HG02981 (cell line): Measurements from ENCODE around the gene CAMTA1.
"Not testable (repeated sequence)": the region's sequence is repeated elsewhere in the genome, so short reads cannot be mapped to it uniquely, and the experiment has no call there.

Source experiments
- ATAC-seq: cut with Tn5 transposase; IDR thresholded peaks from one replicate; pipeline ENCODE4 v1.9.1; 2021; ENCODE audit warnings: mild to moderate bottlenecking, moderate library complexity; ENCODE audit not compliant: unreplicated experiment

Gene CAMTA1

GRCh38 chr1:7587108-7587772 is 802.0 kb downstream of the CAMTA1 start:
- ATAC-seq, result no peak

DNA sequence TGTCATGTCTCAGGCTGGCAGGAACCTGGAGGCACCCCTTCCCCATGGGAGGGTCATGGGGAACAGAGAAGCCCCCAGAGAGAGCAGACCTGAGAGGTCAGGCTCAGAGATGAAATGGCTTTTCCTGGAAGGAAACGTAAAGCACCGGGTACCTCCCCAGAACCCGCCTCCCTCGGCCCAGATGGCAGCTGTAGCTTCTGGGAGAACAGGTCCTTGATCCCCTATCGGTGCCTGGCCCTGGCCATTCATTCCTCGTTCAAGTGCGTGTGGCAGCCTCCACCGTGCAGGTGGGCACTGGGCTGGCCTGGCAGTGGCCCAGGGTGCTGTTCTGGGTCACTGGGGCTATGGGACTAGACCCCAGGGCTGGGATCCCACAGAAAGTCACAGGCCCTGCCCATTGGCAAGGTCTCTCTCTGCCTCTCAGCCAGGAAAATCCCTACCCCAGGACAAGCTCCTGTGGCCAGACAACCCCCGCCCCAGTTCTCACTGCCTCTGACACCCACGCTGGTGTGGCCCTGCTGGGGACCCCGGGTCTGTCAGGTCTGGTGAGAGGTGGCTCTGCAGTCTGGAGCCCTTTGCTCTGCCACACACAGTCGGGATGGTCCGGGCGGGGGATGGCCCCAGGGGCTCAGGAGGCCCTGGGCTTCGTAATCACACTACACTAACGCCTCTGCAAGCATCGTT is 802.7 kb downstream of the CAMTA1 start:
- ATAC-seq, result no peak

DNA sequence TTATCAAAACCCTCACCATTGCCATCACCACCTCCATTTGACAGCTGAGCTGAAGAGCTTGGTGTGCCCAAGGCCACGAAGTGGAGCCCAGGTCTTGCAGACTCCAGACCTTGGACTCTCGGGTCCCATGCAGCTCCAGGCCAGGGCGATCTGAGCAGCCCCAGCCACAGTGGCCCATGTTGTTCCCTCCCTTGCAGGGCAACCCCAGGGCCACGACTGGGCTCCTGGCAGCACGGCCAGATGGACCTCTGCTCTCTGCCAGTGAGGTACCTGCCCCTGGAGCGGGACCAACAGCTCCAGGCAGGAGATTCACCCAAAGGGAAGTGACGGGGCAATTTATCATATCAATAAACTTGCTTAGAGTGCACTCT is 803.2 kb downstream of the CAMTA1 start:
- no peak for ATAC-seq

DNA sequence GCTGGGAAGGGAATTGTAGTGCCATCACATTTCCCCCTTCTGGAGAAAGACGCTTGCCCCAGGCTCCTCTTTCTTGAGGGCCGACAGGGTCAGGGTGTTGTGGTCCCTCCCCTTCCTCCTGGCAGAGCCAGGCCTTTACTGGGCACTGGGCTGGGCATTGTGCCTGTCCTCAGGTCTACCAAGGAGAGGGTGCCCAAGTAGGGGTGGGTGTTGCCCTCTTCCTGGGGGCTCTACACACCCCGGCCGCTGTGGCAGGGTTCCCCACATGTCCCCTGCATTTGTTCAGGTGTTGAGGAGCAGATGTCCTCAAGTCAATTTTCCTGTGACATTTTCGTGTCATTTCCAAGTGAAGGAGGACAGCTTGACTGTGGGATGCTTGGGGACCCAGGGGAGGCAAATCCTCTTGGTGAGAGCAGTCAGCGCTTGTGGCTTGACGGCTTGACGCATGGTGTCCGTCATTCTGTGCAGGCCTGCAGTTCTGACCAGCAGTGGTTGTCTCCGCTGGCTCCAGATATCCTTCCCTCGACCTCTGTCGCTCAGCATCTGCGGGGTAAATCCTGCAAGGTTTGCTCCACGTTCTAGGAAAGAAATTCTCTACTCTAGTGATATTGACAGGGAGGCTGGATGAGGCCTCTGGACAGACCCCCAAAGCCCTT is 804.0 kb downstream of the CAMTA1 start:
- ATAC-seq, result no peak

GRCh38 chr1:7589774-7590425 is 804.6 kb downstream of the CAMTA1 start:
- no peak for ATAC-seq

GRCh38 chr1:7590426-7590790 is 805.2 kb downstream of the CAMTA1 start:
- no peak for ATAC-seq

DNA sequence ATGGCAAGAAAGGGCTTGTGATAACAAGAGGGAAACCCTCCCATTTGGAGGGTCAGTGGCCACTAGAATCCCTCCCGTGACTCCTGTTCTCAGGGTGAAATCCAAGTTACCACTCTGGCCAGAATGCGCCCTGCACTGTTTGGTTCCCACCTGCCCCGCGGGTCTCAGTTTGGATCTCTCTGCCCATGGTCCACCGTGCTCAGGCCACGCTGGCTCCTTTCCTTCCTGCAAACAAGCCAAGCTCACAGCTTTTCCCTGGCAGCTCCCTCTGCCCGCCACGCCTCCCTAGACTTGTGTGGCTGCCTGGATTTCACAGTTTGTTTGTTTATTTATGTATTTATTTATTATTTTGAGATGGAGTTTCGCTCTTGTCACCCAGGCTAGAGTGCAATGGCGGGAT is 806.3 kb downstream of the CAMTA1 start:
- ATAC-seq, result no peak

GRCh38 chr1:7592120-7592798 is 807.0 kb downstream of the CAMTA1 start:
- ATAC-seq, result no peak

- no peak for ATAC-seq
Observed at GRCh38 chr1:7594002-7594713, 808.9 kb downstream of the CAMTA1 start.

DNA sequence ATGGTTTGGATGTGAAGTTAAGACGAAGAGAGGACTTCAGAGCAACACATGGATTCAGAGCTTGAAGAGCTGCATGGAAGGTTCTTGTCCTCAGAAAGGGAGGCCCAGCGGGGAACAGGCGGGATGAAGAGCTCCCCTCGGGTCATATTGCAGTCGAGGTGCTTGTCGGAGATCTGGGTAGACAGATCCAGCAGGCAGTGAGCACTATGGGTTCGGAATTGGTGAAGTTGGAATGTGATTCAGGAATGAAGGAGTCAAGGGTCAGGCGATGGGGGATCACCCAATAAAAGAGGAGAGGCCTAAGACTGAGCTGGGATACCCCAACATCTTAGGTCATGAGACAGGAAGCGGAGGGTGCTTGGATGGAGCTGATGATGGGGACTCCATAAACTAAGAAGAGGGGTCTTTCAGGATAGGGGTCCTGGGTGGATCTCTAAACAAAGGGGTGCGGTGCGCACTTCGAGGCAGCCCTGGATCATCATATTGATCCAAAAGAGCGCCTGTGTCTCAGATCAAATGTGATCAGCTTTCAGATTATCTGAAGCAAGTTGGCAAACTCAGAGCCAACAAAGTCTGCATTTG is 809.6 kb downstream of the CAMTA1 start:
- no peak for ATAC-seq

DNA sequence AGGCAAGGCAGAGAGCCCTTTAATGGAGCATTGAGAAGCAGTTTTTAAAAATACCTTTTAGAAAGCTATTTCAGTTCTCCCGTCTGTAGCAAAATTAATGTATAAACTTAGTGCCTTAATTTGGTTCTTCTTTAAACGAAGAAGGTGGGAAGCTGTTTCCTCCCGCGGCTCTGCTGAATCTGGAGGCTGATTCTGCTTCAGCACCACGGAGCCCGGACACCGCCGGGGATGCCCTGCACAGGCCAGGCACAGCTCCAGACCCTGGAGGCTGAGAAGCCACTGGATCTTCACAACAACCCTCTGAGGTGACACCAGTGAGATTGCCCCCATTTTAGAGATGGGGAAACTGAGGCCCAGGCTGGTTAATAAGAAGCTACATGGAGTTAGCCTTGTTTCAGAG is 810.1 kb downstream of the CAMTA1 start:
- no peak for ATAC-seq

GRCh38 chr1:7596126-7596965 is 811.1 kb downstream of the CAMTA1 start:
- ATAC-seq, result no peak

- not testable (repeated sequence) for ATAC-seq
Observed at GRCh38 chr1:7598058-7598457, 812.8 kb downstream of the CAMTA1 start.

DNA sequence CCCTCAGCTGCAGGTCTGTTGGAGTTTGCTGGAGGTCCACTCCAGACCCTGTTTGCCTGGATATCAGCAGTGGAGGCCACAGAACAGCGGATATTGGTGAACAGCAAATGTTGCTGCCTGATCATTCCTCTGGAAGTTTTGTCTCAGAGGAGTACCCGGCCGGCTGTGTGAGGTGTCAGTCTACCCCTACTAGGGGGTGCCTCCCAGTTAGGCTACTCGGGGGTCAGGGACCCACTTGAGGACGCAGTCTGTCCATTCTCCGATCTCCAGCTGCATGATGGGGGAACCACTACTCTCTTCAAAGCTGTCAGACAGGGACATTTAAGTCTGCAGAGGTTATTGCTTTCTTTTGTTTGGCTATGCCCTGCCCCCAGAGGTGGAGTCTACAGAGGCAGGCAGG is 819.7 kb downstream of the CAMTA1 start:
- ATAC-seq, result not testable (repeated sequence)

DNA sequence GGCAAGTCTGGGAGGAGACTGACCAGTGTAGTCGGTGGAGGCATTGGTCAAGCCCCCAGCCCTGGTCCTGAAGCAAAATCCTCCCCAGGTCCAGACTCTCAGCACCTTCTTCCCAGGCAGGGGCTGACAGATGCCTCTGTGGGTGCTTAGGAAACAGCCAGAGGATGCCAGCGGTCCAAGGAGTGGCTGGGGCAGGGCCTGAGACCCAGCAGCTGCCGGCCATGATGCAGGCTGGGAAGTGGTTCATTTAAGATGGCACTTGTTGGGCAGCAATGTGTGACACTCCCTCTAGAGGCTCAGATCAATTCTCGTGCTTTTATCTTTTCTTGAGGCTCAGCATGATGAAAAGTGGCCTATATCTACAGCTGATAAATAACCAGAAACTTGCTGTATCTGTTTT is 820.8 kb downstream of the CAMTA1 start:
- no peak for ATAC-seq

GRCh38 chr1:7607097-7607496 is 821.8 kb downstream of the CAMTA1 start:
- no peak for ATAC-seq

- ATAC-seq, result no peak
Observed at GRCh38 chr1:7608628-7609305, 823.5 kb downstream of the CAMTA1 start.

DNA sequence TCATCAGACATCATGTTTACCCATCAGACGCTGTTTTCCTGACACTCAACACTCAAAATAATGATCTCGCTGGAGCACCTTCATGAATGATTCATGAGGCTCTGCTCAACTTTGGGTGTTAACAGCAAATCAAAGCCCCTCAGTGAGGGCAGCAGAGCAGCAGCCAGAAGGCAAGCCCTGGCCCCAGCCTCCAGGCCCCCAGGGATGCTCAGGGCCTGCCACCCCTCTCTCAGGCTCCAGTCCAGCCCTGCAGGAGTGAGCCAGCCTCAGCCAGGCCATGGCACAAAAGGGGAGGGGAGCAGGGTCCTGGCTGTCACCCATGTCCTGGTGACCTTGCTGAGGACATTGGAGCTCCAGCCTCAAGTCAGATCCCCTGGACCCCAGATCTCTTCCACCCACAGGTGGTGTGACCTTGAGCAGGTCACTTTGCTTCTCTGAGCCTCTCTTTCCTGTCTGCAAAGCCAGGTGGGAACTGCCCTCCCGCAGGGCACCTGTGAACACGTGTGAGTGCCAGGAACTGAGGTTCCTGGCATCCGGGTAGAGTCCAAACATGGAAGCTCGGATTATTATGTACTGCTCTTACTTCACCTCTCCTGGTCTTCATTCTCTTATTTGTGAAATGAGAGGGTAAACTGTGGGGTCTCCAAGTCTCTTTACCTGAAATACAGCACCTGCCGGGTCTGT is 824.2 kb downstream of the CAMTA1 start:
- no peak for ATAC-seq
